PC-3 (cell line): ENCODE results near the gene EPN2. TPM values are rescaled to one million over a fixed set of nuclear protein-coding genes. Genes with fewer than 3 reads are reported as not detected.

Experiments
- ATAC-seq: fragments of 200-7000 bp; cut with Tn5 transposase; 2 replicates; pipeline ENCODE4 v1.9.1; 2020; ENCODE audit warnings: mild to moderate bottlenecking, moderate library complexity
- BruUV-seq: library from RNA; stranded (reverse); fragments of 400-500 nt; replicated peaks from 2 replicates; lab custom pipeline; 2021; lab: Mats Ljungman, UMichigan
- CTCF ChIA-PET: fragments of 300-600 bp; sonication (Branson Sonifier 250); formaldehyde crosslinking; loops from one replicate; lab custom pipeline; 2022; ENCODE audit warnings: antibody characterized with exemption; lab: Charles Lee
- POLR2A ChIA-PET: fragments of 300-600 bp; sonication (Branson Sonifier 250); formaldehyde crosslinking; loops from one replicate; lab custom pipeline; 2022; ENCODE audit warnings: antibody characterized with exemption; ENCODE audit not compliant: unreplicated experiment; lab: Charles Lee
- DNase-seq: peaks from one replicate; pipeline ENCODE4 v3.0.0-alpha.2; 2015
- H2AFZ ChIP-seq: fragments of 300-600 bp; sonication (generic); 2 replicates; pipeline ENCODE4 v1.6.0; 2016; ENCODE audit warnings: antibody characterized with exemption, low read length
- H3F3A ChIP-seq: fragments of 300-600 bp; sonication (generic); one replicate; pipeline ENCODE4 v1.6.0; 2017; ENCODE audit warnings: antibody characterized with exemption, low read length, control low read depth, mild to moderate bottlenecking; ENCODE audit not compliant: unreplicated experiment
- H3K27ac ChIP-seq: fragments of 300-600 bp; sonication (generic); 2 replicates; pipeline ENCODE4 v1.5.1; 2016; ENCODE audit warnings: mild to moderate bottlenecking, low read length
- H3K27me3 ChIP-seq: fragments of 300-600 bp; sonication (generic); 2 replicates; pipeline ENCODE4 v1.6.1; 2016; ENCODE audit warnings: low read length, mixed read lengths
- H3K36me3 ChIP-seq: fragments of 300-600 bp; sonication (generic); 2 replicates; pipeline ENCODE4 v1.6.1; 2016; ENCODE audit warnings: low read depth, mixed run types, low read length, mixed read lengths
- H3K4me1 ChIP-seq: fragments of 300-600 bp; sonication (generic); 2 replicates; pipeline ENCODE4 v1.5.1; 2016; ENCODE audit warnings: low read length; ENCODE audit not compliant: insufficient read depth
- H3K4me2 ChIP-seq: fragments of 300-600 bp; sonication (generic); 2 replicates; pipeline ENCODE4 v1.6.0; 2016; ENCODE audit warnings: low read length
- H3K4me3 ChIP-seq: fragments of 300-600 bp; sonication (generic); 2 replicates; pipeline ENCODE4 v1.5.1; 2016; ENCODE audit warnings: mild to moderate bottlenecking, low read length, mixed read lengths
- H3K79me2 ChIP-seq: fragments of 300-600 bp; sonication (generic); 2 replicates; pipeline ENCODE4 v1.6.1; 2017; ENCODE audit warnings: low read length, mixed read lengths
- H3K9ac ChIP-seq: fragments of 300-600 bp; sonication (generic); 2 replicates; pipeline ENCODE4 v1.6.0; 2016; ENCODE audit warnings: mild to moderate bottlenecking, low read length
- H3K9me2 ChIP-seq: fragments of 300-600 bp; sonication (generic); replicated peaks from 2 replicates; pipeline ENCODE4 v1.6.1; 2016; ENCODE audit warnings: mixed run types, low read length, mixed read lengths
- H3K9me3 ChIP-seq: fragments of 300-600 bp; sonication (generic); 2 replicates; pipeline ENCODE4 v1.6.1; 2016; ENCODE audit warnings: low read length, mixed read lengths
- H4K20me1 ChIP-seq: fragments of 300-600 bp; sonication (generic); 2 replicates; pipeline ENCODE4 v1.6.1; 2016; ENCODE audit warnings: low read length, mixed read lengths
- CTCF ChIP-seq: fragments of 300-600 bp; sonication (generic); conservative IDR thresholded peaks from 2 replicates; pipeline ENCODE4 v1.5.1; 2017; ENCODE audit warnings: antibody characterized with exemption, low read depth, mild to moderate bottlenecking, low read length
- EZH2 ChIP-seq: fragments of 300-600 bp; sonication (generic); IDR thresholded peaks from one replicate; pipeline ENCODE4 v1.6.1; 2017; ENCODE audit warnings: antibody characterized with exemption, mild to moderate bottlenecking, low read length; ENCODE audit not compliant: unreplicated experiment
- EZH2phosphoT487 ChIP-seq: fragments of 300-600 bp; sonication (generic); IDR thresholded peaks from 2 replicates; pipeline ENCODE4 v1.6.1; 2018; ENCODE audit warnings: mild to moderate bottlenecking, antibody characterized with exemption, low read length, borderline replicate concordance
- intact Hi-C: fragments of 100-400 bp; cut with micrococcal nuclease; formaldehyde crosslinking; loops from 2 replicates; pipeline ENCODE4 v1.9.0; 2023
- total RNA-seq: library from RNA; depleted of rRNA; stranded (reverse); fragments of >200 nt; gene quantifications from 2 replicates; pipeline ENCODE4 v1.2.3, GENCODE V29; 2014

Gene EPN2
- total RNA-seq, 1 experiment from 2014 or later, result 46.4 TPM

GRCh38 chr17:19341211-19341631 is 104.1 kb downstream of the EPN2 start:
- Histone ChIP-seq H3K27ac (no peak overlapping the region), H3K36me3 (no peaks in the 10 kb centered on the region)
- CTCF ChIA-PET, result no interaction called here

GRCh38 chr17:19341641-19342610 is 104.8 kb downstream of the EPN2 start:
- H2AFZ ChIP-seq, result no peak overlapping the region
- H3K4me1 ChIP-seq, result peaks cover 12% of the 10 kb centered on the region
- ATAC-seq (no peak), DNase-seq (no peak)
- TF ChIP-seq EZH2, result no peak
- no peak for TF ChIP-seq EZH2phosphoT487
- TF ChIP-seq CTCF, result no peak
- H3K27me3 ChIP-seq, result no peaks in the 10 kb centered on the region
- no peaks in the 10 kb centered on the region for H3K9me3 ChIP-seq
- no peak overlapping the region for H3K9ac ChIP-seq
- no peaks in the 10 kb centered on the region for H3K36me3 ChIP-seq
- H3K27ac ChIP-seq, result no peak overlapping the region
- no TSS peak for BruUV-seq
- H3F3A ChIP-seq, result no peaks in the 10 kb centered on the region
- intact Hi-C loops, result no loop called here
- no peak overlapping the region for H3K4me3 ChIP-seq
- POLR2A ChIA-PET, result interaction anchor here (0.5 kb wide), 1 partner anchor 307 kb away, joined by 3 read pairs; the partner anchor contains the start of gene ALDH3A2
- no peaks in the 10 kb centered on the region for H3K9me2 ChIP-seq
- H3K79me2 ChIP-seq, result no peaks in the 10 kb centered on the region
- CTCF ChIA-PET, result no interaction called here
- H4K20me1 ChIP-seq, result no peaks in the 10 kb centered on the region
- no peak overlapping the region for H3K4me2 ChIP-seq

More at GRCh38 chr17:19341211-19341631, 104.1 kb downstream of the EPN2 start:
- BruUV-seq, result no TSS peak
- Histone ChIP-seq H3F3A (no peaks in the 10 kb centered on the region), H3K4me2 (no peak overlapping the region), H3K27me3 (no peaks in the 10 kb centered on the region), H3K9me3 (no peaks in the 10 kb centered on the region), H4K20me1 (no peaks in the 10 kb centered on the region), H3K79me2 (no peaks in the 10 kb centered on the region), H3K4me3 (no peak overlapping the region), H3K4me1 (peaks cover 5% of the 10 kb centered on the region), H3K9me2 (no peaks in the 10 kb centered on the region), H3K9ac (no peak overlapping the region), H2AFZ (no peak overlapping the region)
- POLR2A ChIA-PET, result no interaction called here
- TF ChIP-seq EZH2 (no peak), EZH2phosphoT487 (no peak), CTCF (no peak)
- DNase-seq (no peak), ATAC-seq (no peak)
- intact Hi-C loops, result no loop called here
